HepG2 (cell line): ENCODE results near the gene OSGIN1. TPM values are rescaled to one million over a fixed set of nuclear protein-coding genes. Genes with fewer than 3 reads are reported as not detected.

Experiments used
- ATAC-seq: fragments of 200-7000 bp; cut with Tn5 transposase; 3 replicates; pipeline ENCODE4 v1.9.1; 2020; ENCODE audit warnings: mild to moderate bottlenecking, moderate library complexity
- BruUV-seq: library from RNA; stranded (reverse); fragments of 400-500 nt; replicated peaks from 2 replicates; lab custom pipeline; 2021; lab: Mats Ljungman, UMichigan
- CTCF ChIA-PET: fragments of 300-600 bp; formaldehyde crosslinking; extraction: SDS; loops from one replicate; lab custom pipeline; 2021; ENCODE audit warnings: low total read pairs, inconsistent platforms, low intra/inter-chr PET ratio; lab: Yijun Ruan, JAX
- POLR2A ChIA-PET: fragments of 350-600 bp; sonication (Branson Sonifier 250); formaldehyde crosslinking; loops from one replicate; lab custom pipeline; 2020; ENCODE audit warnings: antibody characterized with exemption, inconsistent platforms; lab: Yijun Ruan, JAX
- DNase-seq: peaks from one replicate; pipeline ENCODE4 v3.0.0-alpha.2; 2015; ENCODE audit warnings: low spot score
- FAIRE-seq: peaks from 3 replicates; lab custom pipeline; 2011; peaks lifted over from hg19 to GRCh38; lab: Jason Lieb, UNC
- H2AFZ ChIP-seq: one replicate; pipeline ENCODE4 v1.6.1; 2011; ENCODE audit warnings: low read length, inconsistent platforms
- H3K27ac ChIP-seq: fragments of 300-600 bp; 3 replicates; pipeline ENCODE4 v1.8.0; 2011; ENCODE audit warnings: mixed run types, mild to moderate bottlenecking, mixed read lengths, low read length, inconsistent platforms; ENCODE audit not compliant: insufficient read depth; ENCODE audit errors: extremely low read length
- H3K27me3 ChIP-seq, 2 experiments: fragments of 200-600 bp in 1 of 2; 2 replicates in 1 of 2; 3 replicates in 1 of 2; pipeline versions ENCODE4 v1.6.0 to v1.8.0; 2011; ENCODE audit warnings: low read length in 2 of 2, mild to moderate bottlenecking in 2 of 2, moderate library complexity in 2 of 2, inconsistent platforms in 1 of 2; ENCODE audit not compliant: insufficient read depth in 2 of 2, control insufficient read depth in 1 of 2
- H3K36me3 ChIP-seq, 2 experiments: fragments of 200-600 bp in 1 of 2; replicated peaks in 1 of 2; 2 replicates in 1 of 2; 3 replicates in 1 of 2; pipeline versions ENCODE4 v1.5.1 to v1.8.0; 2011; ENCODE audit warnings: low read length in 2 of 2, inconsistent platforms in 1 of 2; ENCODE audit not compliant: insufficient read depth in 2 of 2, control insufficient read depth in 1 of 2
- H3K4me1 ChIP-seq: 2 replicates; pipeline ENCODE4 v1.5.1; 2012; ENCODE audit warnings: low read length, inconsistent platforms; ENCODE audit not compliant: insufficient read depth
- H3K4me2 ChIP-seq: 2 replicates; pipeline ENCODE4 v1.6.0; 2011; ENCODE audit warnings: low read depth, low read length, inconsistent platforms
- H3K4me3 ChIP-seq, 3 experiments: fragments of 200-600 bp in 1 of 3; sonication (generic), shearing (Covaris generic) in 1 of 3; replicated peaks in 1 of 3; 2 replicates each; pipeline ENCODE4 v1.5.1; 2011 to 2016; ENCODE audit warnings: low read length in 3 of 3, inconsistent platforms in 2 of 3, low read depth in 2 of 3, mild to moderate bottlenecking in 2 of 3, control low read depth in 1 of 3, mixed read lengths in 1 of 3; ENCODE audit not compliant: insufficient read depth in 1 of 3
- H3K79me2 ChIP-seq: one replicate; pipeline ENCODE4 v1.6.1; 2011; ENCODE audit warnings: low read length, inconsistent platforms; ENCODE audit not compliant: insufficient read depth
- H3K9ac ChIP-seq: 2 replicates; pipeline ENCODE4 v1.6.0; 2011; ENCODE audit warnings: mild to moderate bottlenecking, low read depth, low read length, inconsistent platforms; ENCODE audit not compliant: insufficient read depth
- H3K9me3 ChIP-seq: 2 replicates; pipeline ENCODE4 v1.5.1; 2012; ENCODE audit warnings: mild to moderate bottlenecking, low read length
- H4K20me1 ChIP-seq: 2 replicates; pipeline ENCODE4 v1.6.0; 2011; ENCODE audit warnings: inconsistent platforms, mild to moderate bottlenecking, low read length, moderate library complexity; ENCODE audit not compliant: insufficient read depth
- DBP ChIP-seq: sonication (generic); formaldehyde crosslinking; IDR thresholded peaks from 2 replicates; pipeline ENCODE4 v1.4.0; 2020; ENCODE audit warnings: missing genetic modification reagents; ENCODE audit errors: not compliant biosample characterization
- SOX13 ChIP-seq, 3 experiments: fragments of 450-650 bp in 1 of 3; sonication (generic) in 1 of 3; formaldehyde crosslinking in 1 of 3; IDR thresholded peaks in 2 of 3; conservative IDR thresholded peaks in 1 of 3; 2 replicates each; pipeline versions ENCODE4 v1.5.0 to v1.6.1; 2016 to 2020; ENCODE audit warnings: antibody characterized with exemption in 1 of 3, mild to moderate bottlenecking in 1 of 3, missing compliant biosample characterization in 1 of 3, missing genetic modification reagents in 1 of 3, moderate library complexity in 1 of 3
- SRSF4 ChIP-seq: fragments of 200-400 bp; formaldehyde crosslinking; IDR thresholded peaks from one replicate; pipeline ENCODE4 v1.6.1; 2018; ENCODE audit warnings: mild to moderate bottlenecking, low read depth, low read length, moderate library complexity; ENCODE audit not compliant: poor library complexity, severe bottlenecking
- ZMYM2 ChIP-seq: sonication (generic); formaldehyde crosslinking; IDR thresholded peaks from 2 replicates; pipeline ENCODE4 v1.8.0; 2022; ENCODE audit warnings: mild to moderate bottlenecking, missing genetic modification reagents
- ZNF232 ChIP-seq: sonication (generic); formaldehyde crosslinking; IDR thresholded peaks from 2 replicates; pipeline ENCODE4 v1.4.0; 2020; ENCODE audit warnings: missing genetic modification reagents, borderline replicate concordance
- WGBS: methylation state at CpG from one replicate; pipeline ENCODE4 v1.1.6; 2017; ENCODE audit warnings: low lambda C conversion rate; 5-methylcytosine and 5-hydroxymethylcytosine counted together
- in situ Hi-C: cut with HindIII; loops from 2 replicates; pipeline ENCODE4 v1.10.0; 2017; ENCODE audit warnings: low pct_unique_long_range_greater_than_20kb; ENCODE audit not compliant: extremely low pct_ligation_motif_present
- intact Hi-C: fragments of 100-400 bp; cut with micrococcal nuclease; formaldehyde crosslinking; loops from one replicate; pipeline ENCODE4 v1.10.0; 2022; ENCODE audit not compliant: unreplicated experiment
- polyA plus RNA-seq, 8 experiments: library from polyadenylated mRNA; depleted of rRNA in 3 of 8; stranded (reverse) in 7 of 8; unstranded in 1 of 8; fragments of >200 nt; fragmentation: Illumina TruSeq in 4 of 8; extraction: Trizol in 4 of 8; gene quantifications; 2 replicates each; pipeline versions ENCODE4 v1.2.1 to v1.2.3, GENCODE V29; 2011 to 2016; ENCODE audit warnings: low read depth in 4 of 8, missing spikeins in 1 of 8, mixed read lengths in 1 of 8; ENCODE audit not compliant: insufficient read depth in 1 of 8
- total RNA-seq, 5 experiments: library from RNA; depleted of rRNA; stranded (reverse); fragments of >200 nt; fragmentation: Illumina TruSeq; extraction: Trizol; gene quantifications; 2 replicates each; pipeline ENCODE4 v1.2.3, GENCODE V29; 2016; ENCODE audit warnings: low read depth in 1 of 5
- TF ChIP-seq, protein P1 (sequence below): sonication (generic); formaldehyde crosslinking; IDR thresholded peaks from 2 replicates; pipeline ENCODE4 v1.4.0; 2020; ENCODE audit warnings: missing genetic modification reagents

OSGIN1 gene
- total and polyA plus RNA-seq, 2 of the 13 experiments (the other 11 are each of a cell fraction or from before 2014, with no cell fraction given) = 20.5 to 27.1 TPM

DNA sequence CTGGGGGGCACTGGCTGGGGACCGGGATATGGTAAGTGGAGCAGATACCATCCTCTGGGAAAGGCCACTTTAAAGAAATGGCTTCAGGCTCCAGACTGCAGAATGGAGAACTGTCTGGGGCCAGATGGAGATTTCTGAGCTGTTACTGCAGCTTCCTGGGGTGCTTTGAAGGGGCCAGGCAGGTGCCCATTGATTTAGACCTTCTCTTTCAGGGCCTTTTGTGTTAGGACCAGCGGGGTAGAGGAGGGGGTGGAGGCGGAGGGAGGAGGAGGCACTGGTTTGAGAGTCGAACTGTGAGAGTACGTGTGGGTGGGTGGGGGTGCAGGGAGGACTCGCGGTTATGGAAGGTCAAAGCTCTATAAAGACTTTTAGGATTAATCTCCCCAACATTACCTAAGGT, 26.4 kb downstream of the OSGIN1 start:
- Histone ChIP-seq H3K4me1 (no peaks in the 10 kb centered on the region), H3K9me3 (peaks cover 17% of the 10 kb centered on the region)
- ATAC-seq (no peak), DNase-seq (no peak), FAIRE-seq (no peak)
- CTCF ChIA-PET = no interaction called here
- intact Hi-C loops = no loop called here
- no peak for TF ChIP-seq SOX13 (IDR thresholded peaks at IDR 0.05)
- TF ChIP-seq SOX13 (CRISPR knock-in tag; conservative IDR thresholded peaks at IDR 0.05 in 1 of 2, IDR thresholded peaks at IDR 0.05 in 1 of 2) = no peak
- TF ChIP-seq SRSF4 = no peak
- no peak for TF ChIP-seq ZNF232 (CRISPR knock-in tag)
- TF ChIP-seq, protein P1, sequence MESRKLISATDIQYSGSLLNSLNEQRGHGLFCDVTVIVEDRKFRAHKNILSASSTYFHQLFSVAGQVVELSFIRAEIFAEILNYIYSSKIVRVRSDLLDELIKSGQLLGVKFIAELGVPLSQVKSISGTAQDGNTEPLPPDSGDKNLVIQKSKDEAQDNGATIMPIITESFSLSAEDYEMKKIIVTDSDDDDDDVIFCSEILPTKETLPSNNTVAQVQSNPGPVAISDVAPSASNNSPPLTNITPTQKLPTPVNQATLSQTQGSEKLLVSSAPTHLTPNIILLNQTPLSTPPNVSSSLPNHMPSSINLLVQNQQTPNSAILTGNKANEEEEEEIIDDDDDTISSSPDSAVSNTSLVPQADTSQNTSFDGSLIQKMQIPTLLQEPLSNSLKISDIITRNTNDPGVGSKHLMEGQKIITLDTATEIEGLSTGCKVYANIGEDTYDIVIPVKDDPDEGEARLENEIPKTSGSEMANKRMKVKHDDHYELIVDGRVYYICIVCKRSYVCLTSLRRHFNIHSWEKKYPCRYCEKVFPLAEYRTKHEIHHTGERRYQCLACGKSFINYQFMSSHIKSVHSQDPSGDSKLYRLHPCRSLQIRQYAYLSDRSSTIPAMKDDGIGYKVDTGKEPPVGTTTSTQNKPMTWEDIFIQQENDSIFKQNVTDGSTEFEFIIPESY (CRISPR knock-in tag) = no peak
- no peak for TF ChIP-seq DBP (CRISPR knock-in tag)
- TF ChIP-seq ZMYM2 (CRISPR knock-in tag) = no peak
- TF ChIP-seq, all 625 proteins: peak for 0
- Histone ChIP-seq H3K27ac (no peak overlapping the region), H3K4me2 (no peak overlapping the region), H2AFZ (no peak overlapping the region), H4K20me1 (no peaks in the 10 kb centered on the region), H3K27me3 (peaks cover 2 to 23% of the 10 kb centered on the region in 2 experiments; a peak in 2 of 5 replicates), H3K36me3 (no peaks in the 10 kb centered on the region), H3K4me3 (no peak overlapping the region), H3K9ac (no peak overlapping the region), H3K79me2 (no peaks in the 10 kb centered on the region)
- 70% methylated on average over 7 of the region's 7 CpGs for WGBS
- POLR2A ChIA-PET = no interaction called here
- in situ Hi-C loops = no loop called here
- BruUV-seq = no TSS peak
